Pancreas (tissue), 10 donors: ENCODE data around the gene TCF3. TPM values are rescaled to one million over a fixed set of nuclear protein-coding genes. Genes with fewer than 3 reads are reported as not detected.

ENCODE experiments used
- ATAC-seq, 4 donors: fragments of 200-7000 bp; cut with Tn5 transposase; one replicate each; pipeline versions ENCODE4 v1.8.0 to v1.9.1; 2020; ENCODE audit warnings: mild to moderate bottlenecking in 4 of 4, moderate library complexity in 4 of 4
- DNase-seq, 6 donors: peaks; one replicate each; pipeline ENCODE4 v3.0.0-alpha.2; 2020
- FAIRE-seq: peaks from 2 replicates; lab custom pipeline; 2012; peaks lifted over from hg19 to GRCh38; lab: Jason Lieb, UNC
- H3K27ac ChIP-seq, 4 donors: fragments of 200-600 bp; sonication (generic); 1 replicate in 3 of 4; 2 replicates in 1 of 4; pipeline versions ENCODE4 v1.5.0 to v1.8.0; 2020
- H3K27me3 ChIP-seq, 4 donors: fragments of 200-600 bp; one replicate each; pipeline ENCODE4 v1.8.0; 2021
- H3K36me3 ChIP-seq, 3 donors: fragments of 200-600 bp; sonication (generic) in 1 of 3; one replicate each; pipeline versions ENCODE4 v1.5.0 to v1.8.0; 2020 to 2021
- H3K4me1 ChIP-seq, 3 donors: fragments of 200-600 bp; one replicate each; pipeline ENCODE4 v1.8.0; 2021
- H3K4me3 ChIP-seq, 4 donors: fragments of 200-600 bp; sonication (generic) in 2 of 4; one replicate each; pipeline versions ENCODE4 v1.5.0 to v1.8.0; 2020 to 2021
- H3K9me3 ChIP-seq, 4 donors: fragments of 200-600 bp; one replicate each; pipeline ENCODE4 v1.8.0; 2021
- CTCF ChIP-seq, 4 donors: fragments of 200-600 bp; sonication (generic) in 3 of 4; IDR thresholded peaks; one replicate each; pipeline versions ENCODE4 v1.5.0 to v1.8.0; 2021; ENCODE audit warnings: antibody characterized with exemption in 4 of 4
- WGBS, 2 donors: extraction: QIAGEN DNeasy Blood & Tissue Kit; methylation state at CpG; one replicate each; pipeline ENCODE4 v1.1.7; 2013; 5-methylcytosine and 5-hydroxymethylcytosine counted together
- intact Hi-C, 3 donors: fragments of 100-400 bp; cut with DNase I; formaldehyde crosslinking; loops; one replicate each; pipeline versions ENCODE4 v1.11.1 to v1.14.2; 2022
- polyA plus RNA-seq, 2 donors: library from polyadenylated mRNA; stranded (reverse); fragments of 200-250 nt; gene quantifications; one replicate each; pipeline ENCODE4 v1.2.3, GENCODE V29; 2013
- total RNA-seq, 6 donors: library from RNA; stranded (reverse); fragmentation: NEBNext Ultra II Directional in 4 of 6; extraction: Animal tissue kit (Norgen Biotek cat#: 25700) in 4 of 6; gene quantifications; one replicate each; pipeline versions ENCODE4 v1.2.1 to v1.2.4, GENCODE V29; 2021 to 2023
- donor health status: healthy with polysubstance abuse.
- donor health status: DM: no; HTN: no; CAD: no; lungs with moderate emphysema.
- donor health status: DM: no; HTN: no; CAD: no.
- donor health status: control.
- donor health status: control.
- donor health status: Bipolar disorder and iron deficiency.
- donor health status: DM: yes; HTN: yes; CAD: no.
- donor health status: DM: no; HTN: no; CAD: no.
- donor health status: DM: no; HTN: no; CAD: no.
- donor health status: DM: yes; HTN: yes; CAD: no.

The TCF3 gene
- total and polyA plus RNA-seq, 8 donors: 19.8 to 41.9 (median 26.7) TPM

DNA sequence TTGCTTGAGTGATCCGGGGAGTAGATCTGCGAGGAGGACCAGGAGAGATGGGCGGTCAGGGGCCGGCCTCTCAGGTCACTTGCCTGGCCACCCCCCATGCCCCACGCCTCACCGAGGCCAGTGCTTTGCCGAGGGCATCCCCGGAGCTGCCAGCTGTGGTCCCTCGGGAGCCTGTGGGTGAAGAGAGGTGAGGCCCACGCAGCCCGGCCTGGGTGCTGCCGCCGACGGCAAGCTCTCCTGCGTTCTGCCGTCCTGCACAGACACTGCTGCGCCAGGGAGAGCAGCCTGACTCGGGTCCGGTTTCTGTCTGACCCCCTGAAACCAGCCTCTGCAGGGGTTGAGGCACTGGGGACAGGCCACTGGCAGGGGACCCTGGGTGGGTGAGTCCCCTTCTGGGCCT, 31.4 kb downstream of the TCF3 start:
- no peak overlapping the region for H3K4me3 ChIP-seq
- DNase-seq (peak in 1 of 6 donors; percentile 61), ATAC-seq (no peak), FAIRE-seq (no peak)
- no peaks in the 10 kb centered on the region for H3K9me3 ChIP-seq
- H3K27ac ChIP-seq: no peak overlapping the region
- TF ChIP-seq CTCF (IDR thresholded peaks at IDR 0.05): no peak
- H3K4me1 ChIP-seq: no peaks in the 10 kb centered on the region
- intact Hi-C loops: no loop called here
- WGBS, 2 donors: 93% methylated on average over 18 to 19 of the region's 19 CpGs
- no peaks in the 10 kb centered on the region for H3K36me3 ChIP-seq
- no peaks in the 10 kb centered on the region for H3K27me3 ChIP-seq

- TF ChIP-seq CTCF (IDR thresholded peaks at IDR 0.05): no peak
- FAIRE-seq: no peak
- Histone ChIP-seq H3K36me3 (peaks cover 0 to 2% (median 0%) of the 10 kb centered on the region in 3 donors), H3K4me1 (no peaks in the 10 kb centered on the region), H3K9me3 (no peaks in the 10 kb centered on the region), H3K27me3 (no peaks in the 10 kb centered on the region), H3K4me3 (no peak overlapping the region), H3K27ac (no peak overlapping the region)
- DNase-seq: peak in 1 of 6 donors; percentile 36
- WGBS, 2 donors: 90 to 97% methylated on average over 11 of the region's 11 CpGs
- intact Hi-C loops: no loop called here
- ATAC-seq: no peak
These were observed 31.9 kb downstream of the TCF3 start for GRCh38 chr19:1620502-1620901.

GRCh38 chr19:1619703-1620102, 32.7 kb downstream of the TCF3 start:
- Histone ChIP-seq H3K4me1 (no peaks in the 10 kb centered on the region), H3K36me3 (peaks cover 0 to 10% (median 0%) of the 10 kb centered on the region in 3 donors), H3K9me3 (no peaks in the 10 kb centered on the region), H3K4me3 (no peak overlapping the region), H3K27me3 (no peaks in the 10 kb centered on the region), H3K27ac (no peak overlapping the region)
- no peak for TF ChIP-seq CTCF (IDR thresholded peaks at IDR 0.05)
- DNase-seq (peak in 1 of 6 donors; percentile 17), FAIRE-seq (no peak), ATAC-seq (no peak)
- intact Hi-C loops: no loop called here
- WGBS, 2 donors: 93 to 96% methylated on average over 18 of the region's 18 CpGs

- intact Hi-C loops: no loop called here
- Histone ChIP-seq H3K27me3 (no peaks in the 10 kb centered on the region), H3K4me1 (no peaks in the 10 kb centered on the region), H3K27ac (no peak overlapping the region), H3K4me3 (no peak overlapping the region), H3K36me3 (peaks cover 0 to 17% (median 0%) of the 10 kb centered on the region in 3 donors), H3K9me3 (no peaks in the 10 kb centered on the region)
- WGBS, 2 donors: 94% methylated on average over 14 to 26 of the region's 26 CpGs
- no peak for TF ChIP-seq CTCF (IDR thresholded peaks at IDR 0.05)
- DNase-seq (peak in 2 of 6 donors; percentile 31 to 69), ATAC-seq (no peak), FAIRE-seq (no peak)
These were observed 33.3 kb downstream of the TCF3 start for GRCh38 chr19:1619094-1619439.

DNA sequence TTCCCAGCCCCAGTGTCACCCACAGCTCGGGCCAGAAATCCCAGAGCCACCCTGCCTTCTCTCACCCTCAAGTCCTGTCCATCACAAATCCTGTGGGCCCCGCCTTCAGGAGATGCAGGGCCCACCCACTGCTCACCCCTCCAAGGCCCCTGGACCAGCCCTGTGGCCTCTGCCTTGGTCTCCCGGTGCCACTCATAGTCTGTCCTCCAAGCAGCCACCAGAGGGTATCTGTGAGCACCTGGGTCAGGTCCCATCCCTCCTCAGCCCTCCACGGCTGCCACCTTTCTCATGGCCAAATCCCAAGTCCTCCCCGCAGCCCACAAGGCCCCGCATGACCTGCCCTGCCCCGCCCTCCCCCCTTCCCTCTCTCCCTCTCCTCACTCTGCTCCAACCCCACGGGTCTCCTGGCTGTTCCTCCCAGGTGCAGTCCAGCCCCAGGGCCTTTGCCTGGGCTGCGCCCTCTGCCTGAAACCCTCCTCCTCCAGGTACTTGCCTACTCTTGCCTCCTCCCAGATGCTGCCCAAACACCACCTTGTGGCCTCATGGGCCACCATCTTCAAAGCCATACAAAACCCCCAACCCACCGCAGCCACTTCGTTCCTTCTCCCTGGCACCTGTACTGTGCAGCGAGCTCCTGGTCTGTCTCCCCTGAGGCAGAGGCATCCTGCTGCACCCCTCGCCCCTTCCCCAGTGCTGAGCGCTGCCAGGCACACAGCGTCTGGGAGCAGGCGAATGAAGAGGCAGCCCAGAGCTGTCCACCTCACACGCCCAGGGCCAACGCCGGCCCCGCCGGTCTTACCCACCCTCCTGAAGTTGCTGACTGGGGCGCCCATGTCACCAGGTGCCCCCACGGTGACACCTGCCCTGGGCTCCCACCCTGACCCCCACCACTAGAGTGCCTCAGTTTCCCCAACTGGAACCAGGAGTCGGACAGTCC, 34.0 kb downstream of the TCF3 start:
- FAIRE-seq (no peak), DNase-seq (peak in 5 of 6 donors; percentile 46 to 75 (median 62)), ATAC-seq (peak; percentile 69 to 89 (median 82))
- Histone ChIP-seq H3K4me3 (no peak overlapping the region), H3K27ac (no peak overlapping the region), H3K27me3 (no peaks in the 10 kb centered on the region), H3K36me3 (peaks cover 0 to 22% (median 0%) of the 10 kb centered on the region in 3 donors), H3K4me1 (no peaks in the 10 kb centered on the region), H3K9me3 (no peaks in the 10 kb centered on the region)
- no peak for TF ChIP-seq CTCF (IDR thresholded peaks at IDR 0.05)
- 72 to 74% methylated on average over 24 of the region's 24 CpGs for WGBS, 2 donors
- intact Hi-C loops: no loop called here
